Effector memory CD8-positive, alpha-beta T cell (primary cell): ENCODE results near the gene SNX19.
"Not testable (repeated sequence)": the region's sequence is repeated elsewhere in the genome, so short reads cannot be mapped to it uniquely, and the experiment has no call there.

Experiments
- ATAC-seq: fragments of 150-1000 bp; cut with Tn5 transposase; replicated peaks from 2 replicates; pipeline ENCODE4 v1.10.0; 2021; ENCODE audit warnings: mild to moderate bottlenecking, moderate library complexity
- DNase-seq, 3 experiments: peaks; one replicate each; pipeline ENCODE4 v3.0.0; 2021
- H3K27ac Mint-ChIP-seq, 2 donors: one replicate each; pipeline ENCODE4 v1.8.0; 2022; ENCODE audit warnings: mild to moderate bottlenecking in 2 of 2, mixed read lengths in 2 of 2, moderate library complexity in 2 of 2
- H3K27me3 Mint-ChIP-seq, 2 donors: one replicate each; pipeline ENCODE4 v1.8.0; 2022; ENCODE audit warnings: mixed read lengths in 2 of 2
- H3K36me3 Mint-ChIP-seq: one replicate; pipeline ENCODE4 v1.8.0; 2022; ENCODE audit warnings: mild to moderate bottlenecking, moderate library complexity, mixed read lengths; ENCODE audit not compliant: insufficient read depth
- H3K4me1 Mint-ChIP-seq, 2 donors: one replicate each; pipeline ENCODE4 v1.8.0; 2022; ENCODE audit warnings: low read depth in 2 of 2, mixed read lengths in 2 of 2
- H3K4me3 Mint-ChIP-seq, 2 donors: one replicate each; pipeline ENCODE4 v1.8.0; 2022; ENCODE audit warnings: mild to moderate bottlenecking in 2 of 2, mixed read lengths in 2 of 2, moderate library complexity in 2 of 2
- H3K9me3 Mint-ChIP-seq, 2 donors: one replicate each; pipeline ENCODE4 v1.8.0; 2022; ENCODE audit warnings: mixed read lengths in 2 of 2

The SNX19 gene

GRCh38 chr11:130861283-130861682 lies 55.0 kb downstream of the SNX19 start:
- ATAC-seq (no peak), DNase-seq (no peak)
- Mint-ChIP-seq H3K4me1 (peaks cover 10 to 11% of the 10 kb centered on the region in 2 donors), H3K9me3 (no peaks in the 10 kb centered on the region), H3K4me3 (no peak overlapping the region), H3K27me3 (peaks cover 19 to 20% of the 10 kb centered on the region in 2 donors), H3K36me3 (peaks cover 2% of the 10 kb centered on the region), H3K27ac (no peak overlapping the region)

- ATAC-seq (no peak), DNase-seq (no peak)
- Mint-ChIP-seq H3K4me1 (peaks cover 10 to 11% of the 10 kb centered on the region in 2 donors), H3K4me3 (no peak overlapping the region), H3K9me3 (no peaks in the 10 kb centered on the region), H3K36me3 (peaks cover 2% of the 10 kb centered on the region), H3K27ac (no peak overlapping the region), H3K27me3 (peaks cover 22 to 27% of the 10 kb centered on the region in 2 donors)
Measured at GRCh38 chr11:130859886-130860285, 56.4 kb downstream of the SNX19 start.

DNA sequence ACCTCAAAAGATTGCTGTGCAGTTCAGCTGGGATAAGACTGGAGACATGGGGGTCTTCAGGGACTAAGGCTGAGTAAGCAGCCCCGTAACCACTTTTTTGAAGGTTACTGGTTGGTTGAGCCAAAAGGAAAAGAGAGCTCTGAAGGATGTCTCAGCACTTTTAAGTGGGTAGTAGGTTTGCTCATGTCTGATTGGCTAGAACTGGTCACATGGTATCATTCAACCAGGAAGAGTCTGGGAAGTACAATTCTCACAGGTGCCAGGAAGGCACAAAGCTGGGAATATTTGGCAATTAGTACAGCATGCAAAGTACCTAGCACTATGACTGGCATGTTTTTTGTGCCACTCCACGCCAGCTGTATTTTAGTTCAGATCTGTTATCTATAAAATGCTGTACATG lies 58.1 kb downstream of the SNX19 start:
- ATAC-seq: no peak
- Mint-ChIP-seq H3K27me3 (peaks cover 22 to 27% of the 10 kb centered on the region in 2 donors), H3K4me3 (no peak overlapping the region), H3K27ac (no peak overlapping the region), H3K9me3 (no peaks in the 10 kb centered on the region), H3K36me3 (peaks cover 2% of the 10 kb centered on the region), H3K4me1 (peaks cover 7 to 8% of the 10 kb centered on the region in 2 donors)
- no peak for DNase-seq

DNA sequence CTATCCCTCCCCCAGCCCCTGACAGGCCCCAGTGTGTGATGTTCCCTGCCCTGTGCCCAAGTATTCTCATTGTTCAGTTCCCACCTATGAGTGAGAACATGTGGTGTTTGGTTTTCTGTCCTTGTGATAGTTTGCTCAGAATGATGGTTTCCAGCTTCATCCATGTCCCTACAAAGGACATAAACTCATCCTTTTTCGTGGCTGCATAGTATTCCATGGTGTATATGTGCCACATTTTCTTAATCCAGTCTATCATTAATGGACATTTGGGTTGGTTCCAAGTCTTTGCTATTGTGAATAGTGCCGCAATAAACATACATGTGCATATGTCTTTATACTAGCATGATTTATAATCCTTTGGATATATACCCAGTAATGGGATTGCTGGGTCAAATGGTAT lies 60.6 kb downstream of the SNX19 start:
- not testable (repeated sequence) for H3K27ac Mint-ChIP-seq, H3K4me3 Mint-ChIP-seq, DNase-seq, H3K36me3 Mint-ChIP-seq, H3K9me3 Mint-ChIP-seq, H3K4me1 Mint-ChIP-seq, ATAC-seq
- peaks cover 28 to 37% of the 10 kb centered on the region in 2 donors for H3K27me3 Mint-ChIP-seq

DNA sequence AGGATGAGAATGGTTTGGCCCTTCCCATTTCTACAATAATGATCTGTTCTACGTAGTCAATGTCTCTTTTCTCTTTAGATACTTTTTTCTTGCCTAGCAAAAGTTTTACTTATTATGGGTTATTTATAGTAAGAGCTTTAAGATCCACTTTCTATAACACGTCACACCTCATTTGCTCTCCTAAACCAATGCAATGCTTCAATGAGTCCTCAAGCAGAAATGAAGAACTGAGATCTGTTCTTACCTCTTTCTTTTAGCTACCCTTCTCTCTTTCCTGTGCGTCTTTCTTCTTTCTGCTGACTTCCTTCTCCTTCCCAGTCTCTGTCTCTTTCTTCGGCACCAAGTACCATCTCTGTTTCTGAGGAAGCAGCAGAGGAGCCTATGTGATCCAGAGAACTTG lies 61.8 kb downstream of the SNX19 start:
- H3K27me3 Mint-ChIP-seq: peaks cover 28 to 37% of the 10 kb centered on the region in 2 donors
- H3K27ac Mint-ChIP-seq: no peak overlapping the region
- ATAC-seq (no peak), DNase-seq (no peak)
- H3K4me1 Mint-ChIP-seq: no peaks in the 10 kb centered on the region
- H3K9me3 Mint-ChIP-seq: no peaks in the 10 kb centered on the region
- no peak overlapping the region for H3K4me3 Mint-ChIP-seq
- H3K36me3 Mint-ChIP-seq: no peaks in the 10 kb centered on the region

DNA sequence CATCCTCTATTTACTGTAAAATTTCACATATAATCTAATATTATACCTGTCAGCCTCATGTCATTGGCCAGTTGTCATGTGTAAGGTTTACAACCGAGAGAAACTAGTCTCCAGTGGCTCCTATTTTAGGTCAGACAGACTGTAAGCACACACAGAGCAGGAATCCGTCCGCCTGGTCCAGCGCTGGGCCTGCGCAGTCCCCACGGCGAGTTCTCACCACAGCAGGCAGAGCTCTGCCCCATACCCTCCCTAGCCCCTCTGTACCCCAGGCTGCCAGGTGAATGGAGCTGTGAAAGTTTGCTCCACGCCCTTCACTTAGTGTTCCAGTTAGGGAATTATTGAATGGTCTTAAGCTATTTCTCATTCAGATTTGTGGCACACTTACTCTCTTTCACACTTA lies 63.7 kb downstream of the SNX19 start:
- Mint-ChIP-seq H3K4me1 (no peaks in the 10 kb centered on the region), H3K27me3 (peaks cover 20 to 44% of the 10 kb centered on the region in 2 donors), H3K4me3 (no peak overlapping the region), H3K27ac (no peak overlapping the region), H3K9me3 (no peaks in the 10 kb centered on the region), H3K36me3 (no peaks in the 10 kb centered on the region)
- ATAC-seq (no peak), DNase-seq (no peak)

DNA sequence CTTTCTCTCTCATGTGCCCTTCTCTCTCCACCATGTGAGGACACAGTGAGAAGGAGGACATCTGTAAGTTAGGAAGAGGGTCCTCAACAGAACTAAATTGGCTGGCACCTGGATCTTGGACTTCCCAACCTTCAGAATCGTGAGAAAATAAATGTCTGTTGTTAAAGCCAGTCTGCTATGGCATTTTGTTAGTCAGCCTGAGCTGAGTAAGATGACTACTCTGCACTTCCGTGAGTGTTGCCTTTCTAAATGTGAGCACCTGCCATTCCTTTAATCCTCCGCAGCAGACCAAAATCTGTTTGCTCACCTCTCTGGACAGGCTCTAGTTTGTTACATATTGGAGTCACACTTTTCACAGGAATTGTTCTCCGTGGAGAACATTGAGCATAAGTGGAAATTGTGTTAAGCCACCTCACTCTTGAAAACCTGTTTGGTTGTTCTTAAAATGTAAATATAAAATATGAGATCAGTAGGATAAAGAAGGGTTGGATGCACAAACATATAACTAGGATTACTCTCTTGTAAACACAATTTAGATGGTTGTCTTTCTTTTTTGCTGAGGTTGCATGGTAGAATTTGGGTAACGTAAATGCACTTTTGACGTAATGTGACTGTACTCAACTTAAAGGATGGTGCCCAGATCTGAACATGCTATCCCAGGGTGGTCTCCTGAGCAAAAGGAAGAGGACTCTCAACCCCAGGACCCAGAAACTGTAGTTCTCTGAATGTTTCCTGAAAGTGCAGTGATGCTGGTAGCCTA lies 65.9 kb downstream of the SNX19 start:
- no peak overlapping the region for H3K4me3 Mint-ChIP-seq
- no peak overlapping the region for H3K27ac Mint-ChIP-seq

DNA sequence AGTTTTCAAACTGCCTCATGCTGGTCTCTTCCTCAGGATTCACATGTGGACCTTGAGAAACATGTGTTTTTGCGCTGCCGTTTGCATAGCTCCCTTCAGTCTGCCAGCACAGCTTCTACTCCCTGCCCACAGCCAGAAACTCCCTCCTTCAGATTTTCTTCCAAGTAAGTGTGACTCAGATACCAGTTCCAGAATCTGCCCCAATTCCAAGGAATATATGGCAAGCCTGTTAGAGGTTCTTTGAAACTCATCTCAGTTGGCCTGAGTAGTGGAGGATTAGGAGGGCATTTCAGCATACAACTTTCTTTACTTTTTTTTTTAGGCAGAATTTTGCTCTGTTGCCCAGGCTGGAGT lies 67.1 kb downstream of the SNX19 start:
- ATAC-seq (no peak), DNase-seq (no peak)
- no peaks in the 10 kb centered on the region for H3K9me3 Mint-ChIP-seq
- peaks cover 10 to 38% of the 10 kb centered on the region in 2 donors for H3K27me3 Mint-ChIP-seq
- H3K27ac Mint-ChIP-seq: no peak overlapping the region
- no peaks in the 10 kb centered on the region for H3K4me1 Mint-ChIP-seq
- H3K36me3 Mint-ChIP-seq: no peaks in the 10 kb centered on the region
- H3K4me3 Mint-ChIP-seq: no peak overlapping the region

More for the DNA sequence above, 65.9 kb downstream of the SNX19 start:
- Mint-ChIP-seq H3K4me1 (no peaks in the 10 kb centered on the region), H3K36me3 (no peaks in the 10 kb centered on the region), H3K9me3 (no peaks in the 10 kb centered on the region), H3K27me3 (peaks cover 5 to 38% of the 10 kb centered on the region in 2 donors)
- ATAC-seq: no peak
- no peak for DNase-seq

DNA sequence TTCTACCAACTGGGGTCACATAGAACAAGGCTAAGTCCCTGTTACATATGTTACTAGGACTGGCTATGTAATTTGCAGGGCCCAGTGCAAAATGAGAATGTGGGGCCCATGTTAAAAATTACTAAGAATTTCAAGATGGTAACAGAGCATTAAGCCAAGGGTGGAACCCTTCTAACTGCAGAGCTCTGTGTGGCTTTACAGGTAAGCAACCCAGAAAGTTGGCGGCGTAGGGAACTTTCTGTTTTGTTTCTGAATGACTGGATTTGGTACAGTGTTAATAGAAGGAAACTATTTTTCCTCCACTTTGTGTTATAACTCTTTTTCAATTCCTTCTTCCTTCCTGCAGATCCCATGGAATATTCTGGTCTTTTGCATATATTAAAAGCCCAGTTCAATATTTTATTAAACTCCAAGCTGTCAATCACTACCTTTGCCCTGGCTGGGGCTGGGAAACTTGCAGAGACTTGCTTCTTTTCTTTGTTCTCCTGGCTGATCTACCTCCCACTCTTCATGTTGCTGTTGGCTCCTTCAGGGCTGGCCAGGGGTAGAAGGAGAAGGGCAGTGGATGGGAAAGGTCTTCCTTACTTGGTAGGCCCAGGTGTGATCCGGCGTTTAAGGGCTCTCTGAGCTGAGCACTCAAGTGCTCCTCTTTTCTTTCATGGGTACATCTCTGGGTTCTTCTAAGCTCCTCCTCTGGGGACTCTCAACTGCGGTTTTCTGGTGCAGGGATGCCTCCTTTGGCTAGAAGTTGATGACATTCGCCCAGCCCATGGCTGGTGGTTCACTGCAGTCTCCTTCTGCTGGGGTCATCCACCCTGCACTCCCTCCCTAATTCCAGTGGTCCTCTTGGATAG lies 67.7 kb downstream of the SNX19 start:
- Mint-ChIP-seq H3K27ac (no peak overlapping the region), H3K27me3 (peaks cover 10 to 44% of the 10 kb centered on the region in 2 donors), H3K4me3 (no peak overlapping the region), H3K4me1 (no peaks in the 10 kb centered on the region), H3K9me3 (no peaks in the 10 kb centered on the region), H3K36me3 (no peaks in the 10 kb centered on the region)
- DNase-seq (no peak), ATAC-seq (no peak)

- Mint-ChIP-seq H3K27me3 (peaks cover 17 to 54% of the 10 kb centered on the region in 2 donors), H3K27ac (no peak overlapping the region), H3K36me3 (no peaks in the 10 kb centered on the region), H3K4me1 (no peaks in the 10 kb centered on the region), H3K9me3 (no peaks in the 10 kb centered on the region), H3K4me3 (no peak overlapping the region)
- DNase-seq (no peak), ATAC-seq (no peak)
Measured at GRCh38 chr11:130847517-130847916, 68.8 kb downstream of the SNX19 start.

- no peak overlapping the region for H3K27ac Mint-ChIP-seq
- H3K27me3 Mint-ChIP-seq: peaks cover 21 to 56% of the 10 kb centered on the region in 2 donors
- no peak for DNase-seq
- H3K9me3 Mint-ChIP-seq: no peaks in the 10 kb centered on the region
- no peak for ATAC-seq
- no peaks in the 10 kb centered on the region for H3K4me1 Mint-ChIP-seq
- H3K36me3 Mint-ChIP-seq: no peaks in the 10 kb centered on the region
- H3K4me3 Mint-ChIP-seq: no peak overlapping the region
Measured at GRCh38 chr11:130846606-130847005, 69.7 kb downstream of the SNX19 start.

DNA sequence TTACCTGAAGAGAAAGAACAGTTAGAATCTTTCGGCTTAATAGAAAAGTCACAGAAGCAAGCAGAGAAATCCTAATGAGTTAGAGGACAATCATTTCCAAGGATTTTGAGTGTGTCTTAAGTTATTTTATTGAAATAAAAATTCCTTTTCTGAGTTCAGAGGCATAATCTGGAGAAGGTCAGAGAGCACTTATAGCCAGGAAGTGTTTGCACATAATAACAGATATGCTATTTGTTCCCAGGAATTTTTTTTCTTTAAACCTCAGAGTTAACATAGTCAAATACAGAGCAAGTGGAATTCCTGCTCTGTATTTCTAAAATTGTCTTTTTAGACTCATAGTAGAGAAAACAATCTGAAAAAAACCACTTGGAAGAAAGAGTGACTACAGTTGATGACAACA lies 74.3 kb downstream of the SNX19 start:
- Mint-ChIP-seq H3K27me3 (peaks cover 56 to 68% of the 10 kb centered on the region in 2 donors), H3K4me1 (no peaks in the 10 kb centered on the region), H3K36me3 (no peaks in the 10 kb centered on the region), H3K4me3 (no peak overlapping the region), H3K9me3 (peaks cover 0 to 6% of the 10 kb centered on the region in 2 donors), H3K27ac (no peak overlapping the region)
- no peak for DNase-seq
- no peak for ATAC-seq

- Mint-ChIP-seq H3K4me3 (no peak overlapping the region), H3K9me3 (peaks cover 0 to 10% of the 10 kb centered on the region in 2 donors), H3K36me3 (no peaks in the 10 kb centered on the region), H3K4me1 (no peaks in the 10 kb centered on the region), H3K27me3 (peaks cover 60 to 64% of the 10 kb centered on the region in 2 donors), H3K27ac (no peak overlapping the region)
- DNase-seq (no peak), ATAC-seq (no peak)
Measured at GRCh38 chr11:130840679-130841078, 75.6 kb downstream of the SNX19 start.
